GM19043 (cell line): ENCODE data around the gene DLX6.
A peak's percentile ranks its signal among the peaks of the same experiment; 100 is the strongest.

ENCODE experiments used
- ATAC-seq: cut with Tn5 transposase; IDR thresholded peaks from one replicate; pipeline ENCODE4 v1.9.1; 2021; ENCODE audit warnings: low read depth; ENCODE audit not compliant: unreplicated experiment

DLX6 gene

GRCh38 chr7:96995406-96996110 is 9.8 kb upstream of the DLX6 start:
- no peak for ATAC-seq

GRCh38 chr7:96996111-96996957 is 9.0 kb upstream of the DLX6 start:
- no peak for ATAC-seq

GRCh38 chr7:96996958-96997511 is 8.3 kb upstream of the DLX6 start:
- ATAC-seq, result no peak

- ATAC-seq, result no peak
Measured at GRCh38 chr7:96997512-96998032, 7.8 kb upstream of the DLX6 start.

- no peak for ATAC-seq
Measured at GRCh38 chr7:96998333-96998732, 7.0 kb upstream of the DLX6 start.

- no peak for ATAC-seq
Measured at GRCh38 chr7:96998744-96999143, 6.6 kb upstream of the DLX6 start.

GRCh38 chr7:97001221-97001620 is 4.1 kb upstream of the DLX6 start:
- no peak for ATAC-seq

- no peak for ATAC-seq
Measured at GRCh38 chr7:97001656-97002554, 3.4 kb upstream of the DLX6 start.

- ATAC-seq, result no peak
Measured at GRCh38 chr7:97002555-97003261, 2.6 kb upstream of the DLX6 start.

GRCh38 chr7:97003262-97004246 is 1.8 kb upstream of the DLX6 start:
- ATAC-seq, result no peak

GRCh38 chr7:97004247-97005182 is 838 bp upstream of the DLX6 start:
- ATAC-seq, result no peak

- peak; percentile 61 for ATAC-seq
Measured at GRCh38 chr7:97006055-97006815, 882 bp downstream of the DLX6 start.

- ATAC-seq, result no peak
Measured at GRCh38 chr7:97006816-97007582, 1.6 kb downstream of the DLX6 start.

- ATAC-seq, result no peak
Measured at GRCh38 chr7:97007583-97007861, 2.2 kb downstream of the DLX6 start.

GRCh38 chr7:97008275-97008917 is 3.0 kb downstream of the DLX6 start:
- no peak for ATAC-seq
